GM12891 (cell line): ENCODE results near the gene FBN1.

Experiments
- POLR2A ChIP-seq: IDR thresholded peaks from 2 replicates; pipeline ENCODE4 v1.6.1; 2011; ENCODE audit warnings: low read depth, low read length, control low read depth
- POLR2AphosphoS5 ChIP-seq: IDR thresholded peaks from 2 replicates; pipeline ENCODE4 v1.6.1; 2011; ENCODE audit warnings: low read depth, low read length, control low read depth
- SPI1 ChIP-seq: IDR thresholded peaks from 2 replicates; pipeline ENCODE4 v1.6.1; 2011; ENCODE audit warnings: low read depth, low read length, control low read depth
- TAF1 ChIP-seq: IDR thresholded peaks from 2 replicates; pipeline ENCODE4 v1.6.1; 2011; ENCODE audit warnings: low read depth, low read length, control low read depth

GRCh38 chr15:48636511-48636910 is 9.0 kb downstream of the FBN1 start:
- TF ChIP-seq POLR2A, result no peak
- no peak for TF ChIP-seq POLR2AphosphoS5
- TF ChIP-seq TAF1, result no peak
- TF ChIP-seq SPI1, result no peak
